ENCODE measurements around the gene ZNF574.

DNA sequence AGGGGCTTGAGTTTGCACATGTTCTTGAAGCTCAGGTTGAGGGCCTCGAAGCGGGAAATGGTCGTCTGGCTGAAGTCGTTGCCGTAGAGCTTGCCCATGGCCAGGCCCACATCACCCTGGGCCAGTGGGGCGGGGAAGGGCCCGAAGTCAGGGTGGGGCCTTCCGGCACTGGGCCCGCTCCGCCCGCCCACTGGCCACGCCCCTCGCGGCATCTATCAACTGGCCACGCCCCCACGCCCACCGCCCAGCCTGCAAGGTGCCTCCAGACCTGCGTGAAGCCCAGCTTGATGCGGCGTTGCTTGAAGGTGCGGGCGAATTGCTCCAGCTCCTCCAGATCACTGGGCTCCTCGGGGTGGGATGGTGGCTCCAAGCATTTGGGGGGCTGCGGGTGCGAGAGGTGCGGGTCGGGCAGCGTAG, 19.9 kb downstream of the ZNF574 start:
- TF ChIP-seq, protein P1, sequence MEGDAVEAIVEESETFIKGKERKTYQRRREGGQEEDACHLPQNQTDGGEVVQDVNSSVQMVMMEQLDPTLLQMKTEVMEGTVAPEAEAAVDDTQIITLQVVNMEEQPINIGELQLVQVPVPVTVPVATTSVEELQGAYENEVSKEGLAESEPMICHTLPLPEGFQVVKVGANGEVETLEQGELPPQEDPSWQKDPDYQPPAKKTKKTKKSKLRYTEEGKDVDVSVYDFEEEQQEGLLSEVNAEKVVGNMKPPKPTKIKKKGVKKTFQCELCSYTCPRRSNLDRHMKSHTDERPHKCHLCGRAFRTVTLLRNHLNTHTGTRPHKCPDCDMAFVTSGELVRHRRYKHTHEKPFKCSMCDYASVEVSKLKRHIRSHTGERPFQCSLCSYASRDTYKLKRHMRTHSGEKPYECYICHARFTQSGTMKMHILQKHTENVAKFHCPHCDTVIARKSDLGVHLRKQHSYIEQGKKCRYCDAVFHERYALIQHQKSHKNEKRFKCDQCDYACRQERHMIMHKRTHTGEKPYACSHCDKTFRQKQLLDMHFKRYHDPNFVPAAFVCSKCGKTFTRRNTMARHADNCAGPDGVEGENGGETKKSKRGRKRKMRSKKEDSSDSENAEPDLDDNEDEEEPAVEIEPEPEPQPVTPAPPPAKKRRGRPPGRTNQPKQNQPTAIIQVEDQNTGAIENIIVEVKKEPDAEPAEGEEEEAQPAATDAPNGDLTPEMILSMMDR (IDR thresholded peaks at IDR 0.05) = no peak
- TF ChIP-seq POLR2AphosphoS5 (IDR thresholded peaks at IDR 0.05) = no peak
